ENCODE data around the gene KLF7. TPM values are rescaled to one million over a fixed set of nuclear protein-coding genes. Genes with fewer than 3 reads are reported as not detected.

KLF7 gene
- total and polyA plus RNA-seq, 2 experiments from 2014 or later = 6.3 to 7.9 TPM

- under 1% methylated on average over 18 of the region's 20 CpGs for WGBS (ENCODE audit: low lambda C conversion rate, missing lambda C conversion rate)
- Histone ChIP-seq H3K4me1 (ENCODE audit: insufficient read depth) (peaks cover 20% of the 10 kb centered on the region), H3K36me3 (replicated peaks; ENCODE audit: insufficient read depth, low read depth) (no peaks in the 10 kb centered on the region), H3K4me3 (no peak overlapping the region), H3K27me3 (no peaks in the 10 kb centered on the region), H3K9me2 (replicated peaks; ENCODE audit: insufficient read depth) (no peaks in the 10 kb centered on the region), H4K20me1 (ENCODE audit: insufficient read depth, poor library complexity, severe bottlenecking) (no peaks in the 10 kb centered on the region), H3K27ac (peak overlapping the region; percentile 100), H3K4me2 (peak overlapping the region; percentile 86), H2AFZ (no peak overlapping the region), H3K79me2 (peaks cover 33% of the 10 kb centered on the region), H3K9me3 (ENCODE audit: low read depth) (no peaks in the 10 kb centered on the region)
- DNase-seq (ENCODE audit: low spot score) = peak; percentile 99
- no peak for TF ChIP-seq EZH2phosphoT487 (IDR thresholded peaks at IDR 0.05; ENCODE audit: low read depth, severe bottlenecking, unreplicated experiment)
- TF ChIP-seq, protein P1, sequence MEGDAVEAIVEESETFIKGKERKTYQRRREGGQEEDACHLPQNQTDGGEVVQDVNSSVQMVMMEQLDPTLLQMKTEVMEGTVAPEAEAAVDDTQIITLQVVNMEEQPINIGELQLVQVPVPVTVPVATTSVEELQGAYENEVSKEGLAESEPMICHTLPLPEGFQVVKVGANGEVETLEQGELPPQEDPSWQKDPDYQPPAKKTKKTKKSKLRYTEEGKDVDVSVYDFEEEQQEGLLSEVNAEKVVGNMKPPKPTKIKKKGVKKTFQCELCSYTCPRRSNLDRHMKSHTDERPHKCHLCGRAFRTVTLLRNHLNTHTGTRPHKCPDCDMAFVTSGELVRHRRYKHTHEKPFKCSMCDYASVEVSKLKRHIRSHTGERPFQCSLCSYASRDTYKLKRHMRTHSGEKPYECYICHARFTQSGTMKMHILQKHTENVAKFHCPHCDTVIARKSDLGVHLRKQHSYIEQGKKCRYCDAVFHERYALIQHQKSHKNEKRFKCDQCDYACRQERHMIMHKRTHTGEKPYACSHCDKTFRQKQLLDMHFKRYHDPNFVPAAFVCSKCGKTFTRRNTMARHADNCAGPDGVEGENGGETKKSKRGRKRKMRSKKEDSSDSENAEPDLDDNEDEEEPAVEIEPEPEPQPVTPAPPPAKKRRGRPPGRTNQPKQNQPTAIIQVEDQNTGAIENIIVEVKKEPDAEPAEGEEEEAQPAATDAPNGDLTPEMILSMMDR (IDR thresholded peaks at IDR 0.05; ENCODE audit: poor library complexity) = no peak
- TF ChIP-seq EZH2 (IDR thresholded peaks at IDR 0.05; ENCODE audit: borderline replicate concordance) = no peak
Measured at GRCh38 chr2:207166039-207166348, 246 bp upstream of the KLF7 start.

DNA sequence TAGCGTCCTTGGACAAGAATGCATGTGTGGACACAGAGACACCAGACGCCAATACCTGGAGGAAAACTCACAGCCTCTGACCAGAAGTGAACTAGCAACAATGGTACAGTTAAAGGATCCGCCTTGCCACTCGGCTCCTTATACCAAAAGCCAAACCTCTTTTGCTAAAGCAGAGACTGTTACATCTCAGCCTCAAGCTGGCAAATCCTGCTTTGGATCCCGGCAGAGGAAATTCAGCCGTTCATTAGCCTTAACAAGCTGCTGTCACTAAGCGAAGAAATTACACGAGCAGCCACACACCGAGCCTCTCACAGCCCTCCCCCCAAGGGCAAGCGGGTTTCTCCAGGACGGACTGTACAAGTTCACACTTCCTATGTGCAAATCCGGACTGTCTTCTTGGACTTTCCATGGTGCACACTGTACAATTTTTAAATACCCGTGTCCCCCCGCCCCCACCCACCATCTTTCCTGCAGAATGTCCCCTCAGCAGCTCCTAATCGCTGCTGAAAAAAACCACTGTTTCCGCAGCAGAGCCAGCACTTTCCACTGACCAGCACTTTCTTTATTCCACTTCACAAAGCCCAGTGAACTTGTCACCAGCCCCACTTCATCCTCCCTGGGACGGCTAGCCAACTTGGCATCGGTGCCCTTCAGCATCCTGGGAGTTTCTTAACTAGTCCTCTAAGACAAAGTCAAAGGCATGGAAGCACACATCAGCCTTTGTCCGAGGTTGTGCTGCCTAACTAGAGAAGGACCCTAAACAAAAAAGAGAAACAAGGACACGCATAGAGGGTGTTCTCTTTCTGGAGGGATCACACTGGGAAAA lies 1.5 kb downstream of the KLF7 start:
- no peaks in the 10 kb centered on the region for H3K27me3 ChIP-seq
- no peaks in the 10 kb centered on the region for H3K9me3 ChIP-seq (ENCODE audit: low read depth)
- no peaks in the 10 kb centered on the region for H3K36me3 ChIP-seq (replicated peaks; ENCODE audit: insufficient read depth, low read depth)
- peaks cover 50% of the 10 kb centered on the region for H3K79me2 ChIP-seq
- peak; percentile 40 for DNase-seq (ENCODE audit: low spot score)
- peaks cover 12% of the 10 kb centered on the region for H4K20me1 ChIP-seq (ENCODE audit: insufficient read depth, poor library complexity, severe bottlenecking)
- peak overlapping the region; percentile 93 for H3K27ac ChIP-seq
- no peak for TF ChIP-seq EZH2phosphoT487 (IDR thresholded peaks at IDR 0.05; ENCODE audit: low read depth, severe bottlenecking, unreplicated experiment)
- TF ChIP-seq, protein P1 (IDR thresholded peaks at IDR 0.05; ENCODE audit: poor library complexity) = no peak
- peak overlapping the region; percentile 86 for H3K4me2 ChIP-seq
- peak overlapping the region; percentile 92 for H3K4me3 ChIP-seq
- H2AFZ ChIP-seq = peak overlapping the region; percentile 45
- 1% methylated on average over 20 of the region's 20 CpGs for WGBS (ENCODE audit: low lambda C conversion rate, missing lambda C conversion rate)
- no peaks in the 10 kb centered on the region for H3K9me2 ChIP-seq (replicated peaks; ENCODE audit: insufficient read depth)
- H3K4me1 ChIP-seq (ENCODE audit: insufficient read depth) = peaks cover 20% of the 10 kb centered on the region

- no peaks in the 10 kb centered on the region for H3K9me2 ChIP-seq (replicated peaks; ENCODE audit: insufficient read depth)
- peaks cover 56% of the 10 kb centered on the region for H3K79me2 ChIP-seq
- WGBS (ENCODE audit: low lambda C conversion rate, missing lambda C conversion rate) = 3% methylated on average over 2 of the region's 2 CpGs
- no peak for DNase-seq (ENCODE audit: low spot score)
- H3K9me3 ChIP-seq (ENCODE audit: low read depth) = no peaks in the 10 kb centered on the region
- H3K4me1 ChIP-seq (ENCODE audit: insufficient read depth) = peaks cover 20% of the 10 kb centered on the region
- no peaks in the 10 kb centered on the region for H3K36me3 ChIP-seq (replicated peaks; ENCODE audit: insufficient read depth, low read depth)
- H3K4me3 ChIP-seq = peak overlapping the region; percentile 92
- peak overlapping the region; percentile 86 for H3K4me2 ChIP-seq
- peak overlapping the region; percentile 93 for H3K27ac ChIP-seq
- H4K20me1 ChIP-seq (ENCODE audit: insufficient read depth, poor library complexity, severe bottlenecking) = peaks cover 12% of the 10 kb centered on the region
- TF ChIP-seq, protein P1 (IDR thresholded peaks at IDR 0.05; ENCODE audit: poor library complexity) = no peak
- TF ChIP-seq EZH2 (IDR thresholded peaks at IDR 0.05; ENCODE audit: borderline replicate concordance) (no peak), EZH2phosphoT487 (IDR thresholded peaks at IDR 0.05; ENCODE audit: low read depth, severe bottlenecking, unreplicated experiment) (no peak)
- H2AFZ ChIP-seq = no peak overlapping the region
- no peaks in the 10 kb centered on the region for H3K27me3 ChIP-seq
Measured at GRCh38 chr2:207163756-207164005, 2.1 kb downstream of the KLF7 start.
